Progenitor cell of endocrine pancreas (in vitro differentiated cells): ENCODE data around the gene CHN1. TPM values are rescaled to one million over a fixed set of nuclear protein-coding genes. Genes with fewer than 3 reads are reported as not detected.

Experiments used
- DNase-seq: peaks from one replicate; pipeline ENCODE4 v3.0.0; 2021; ENCODE audit warnings: low spot score; ENCODE audit not compliant: unreplicated experiment
- H3K27ac Mint-ChIP-seq: 2 replicates; pipeline ENCODE4 v1.8.0; 2021; ENCODE audit warnings: mild to moderate bottlenecking, moderate library complexity, mixed read lengths
- H3K27me3 Mint-ChIP-seq: 2 replicates; pipeline ENCODE4 v1.8.0; 2021; ENCODE audit warnings: mixed read lengths
- H3K36me3 Mint-ChIP-seq: 2 replicates; pipeline ENCODE4 v1.8.0; 2022; ENCODE audit warnings: mixed read lengths; ENCODE audit not compliant: insufficient read depth
- H3K4me1 Mint-ChIP-seq: 2 replicates; pipeline ENCODE4 v1.8.0; 2021; ENCODE audit warnings: low read depth, mixed read lengths
- H3K4me3 Mint-ChIP-seq: 2 replicates; pipeline ENCODE4 v1.8.0; 2021; ENCODE audit warnings: low read depth, mild to moderate bottlenecking, moderate library complexity, mixed read lengths
- H3K9me3 Mint-ChIP-seq: 2 replicates; pipeline ENCODE4 v1.8.0; 2021; ENCODE audit warnings: low read depth, mixed read lengths
- CTCF ChIP-seq: fragments of 200-600 bp; sonication (generic); IDR thresholded peaks from one replicate; pipeline ENCODE4 v1.5.0; 2021; ENCODE audit warnings: antibody characterized with exemption, mild to moderate bottlenecking; ENCODE audit not compliant: unreplicated experiment
- total RNA-seq: library from RNA; stranded (reverse); gene quantifications from 2 replicates; pipeline ENCODE4 v1.2.1, GENCODE V29; 2021

CHN1 gene
- total RNA-seq, 1 donor from 2014 or later = 50.3 TPM

GRCh38 chr2:175011505-175011904 lies 6.3 kb upstream of the CHN1 start:
- Mint-ChIP-seq H3K4me1 (no peaks in the 10 kb centered on the region), H3K9me3 (no peaks in the 10 kb centered on the region), H3K4me3 (no peak overlapping the region), H3K36me3 (no peaks in the 10 kb centered on the region), H3K27ac (no peak overlapping the region), H3K27me3 (peaks cover 10% of the 10 kb centered on the region)
- no peak for TF ChIP-seq CTCF
- DNase-seq = no peak

DNA sequence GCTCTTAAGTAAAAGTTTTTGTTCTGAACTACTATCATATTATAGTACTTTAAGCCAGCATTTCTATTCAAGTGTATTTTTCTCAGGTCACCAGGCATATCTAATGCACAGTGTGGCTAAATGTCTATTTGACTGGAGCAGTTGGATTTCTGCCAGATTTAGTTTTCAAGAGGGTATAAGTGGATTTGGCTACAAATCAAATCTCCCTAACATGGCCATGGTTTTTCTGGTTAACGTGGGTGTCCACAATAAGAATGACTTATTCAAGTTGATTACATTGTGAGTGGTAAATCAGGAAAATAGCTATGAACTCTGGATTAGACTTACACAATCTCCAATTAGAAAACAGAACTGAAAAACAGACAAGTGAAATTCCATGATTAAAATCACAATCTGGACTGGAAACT lies 5.7 kb upstream of the CHN1 start:
- H3K36me3 Mint-ChIP-seq = no peaks in the 10 kb centered on the region
- peaks cover 3% of the 10 kb centered on the region for H3K4me1 Mint-ChIP-seq
- H3K4me3 Mint-ChIP-seq = no peak overlapping the region
- DNase-seq = no peak
- H3K27ac Mint-ChIP-seq = no peak overlapping the region
- peaks cover 10% of the 10 kb centered on the region for H3K27me3 Mint-ChIP-seq
- no peak for TF ChIP-seq CTCF
- no peaks in the 10 kb centered on the region for H3K9me3 Mint-ChIP-seq

DNA sequence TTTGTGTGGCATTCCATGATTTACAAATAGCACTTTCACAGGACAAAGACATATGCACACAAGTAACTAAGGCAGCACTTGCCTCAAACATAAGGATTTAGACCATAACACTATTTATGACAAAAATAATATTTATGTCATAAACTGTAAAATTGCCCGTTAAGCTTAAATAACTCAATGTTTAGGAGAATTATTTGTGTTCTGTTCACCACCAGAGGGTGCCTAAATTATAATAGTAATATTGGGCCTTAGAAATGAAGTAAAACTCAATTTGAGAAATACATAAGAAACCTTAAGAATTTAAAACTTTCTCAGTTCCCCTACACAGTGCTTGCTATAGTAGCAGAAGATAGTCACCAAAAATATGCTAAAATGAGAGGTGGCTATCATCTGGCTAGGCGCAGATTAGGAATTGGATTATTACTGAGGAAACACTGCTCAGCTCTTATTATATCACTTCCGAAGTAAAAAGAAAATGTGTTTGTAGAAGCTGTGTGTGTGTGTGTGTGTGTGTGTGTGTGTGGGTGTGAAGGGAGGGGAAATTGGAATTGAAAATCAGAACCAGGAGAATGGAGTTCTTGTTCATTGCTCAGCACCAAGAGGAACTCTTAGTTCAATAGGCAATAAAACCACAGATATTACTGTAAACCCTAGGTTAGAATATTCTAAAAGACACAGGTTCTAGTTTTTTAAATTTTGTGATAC lies 4.9 kb upstream of the CHN1 start:
- Mint-ChIP-seq H3K4me1 (peaks cover 5% of the 10 kb centered on the region), H3K36me3 (no peaks in the 10 kb centered on the region), H3K27ac (no peak overlapping the region), H3K4me3 (no peak overlapping the region), H3K27me3 (peaks cover 10% of the 10 kb centered on the region), H3K9me3 (no peaks in the 10 kb centered on the region)
- no peak for DNase-seq
- no peak for TF ChIP-seq CTCF

- no peaks in the 10 kb centered on the region for H3K36me3 Mint-ChIP-seq
- H3K27ac Mint-ChIP-seq = no peak overlapping the region
- no peak overlapping the region for H3K4me3 Mint-ChIP-seq
- peaks cover 8% of the 10 kb centered on the region for H3K4me1 Mint-ChIP-seq
- no peaks in the 10 kb centered on the region for H3K9me3 Mint-ChIP-seq
- DNase-seq = no peak
- peaks cover 10% of the 10 kb centered on the region for H3K27me3 Mint-ChIP-seq
- no peak for TF ChIP-seq CTCF
These were observed 3.8 kb upstream of the CHN1 start for GRCh38 chr2:175008801-175009495.

DNA sequence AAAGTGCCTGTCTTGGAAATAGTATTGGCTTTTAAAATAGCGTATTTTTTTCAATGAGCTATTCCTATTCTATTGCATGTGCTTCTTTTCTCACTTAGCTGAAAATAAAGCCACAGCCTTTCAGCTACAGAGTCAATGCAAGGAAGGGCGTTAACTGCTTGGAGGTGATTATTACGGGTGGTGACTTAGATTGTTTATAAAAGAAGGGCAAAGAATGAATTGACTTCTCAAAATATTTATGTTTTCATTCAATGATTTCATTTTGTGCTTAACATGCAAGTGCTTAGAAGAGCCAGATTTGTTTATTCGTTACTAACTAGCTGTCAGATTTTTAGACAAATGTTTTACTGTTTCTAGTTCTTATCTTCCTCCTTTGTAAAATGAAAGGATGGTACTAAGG lies 2.8 kb upstream of the CHN1 start:
- Mint-ChIP-seq H3K9me3 (no peaks in the 10 kb centered on the region), H3K27ac (no peak overlapping the region)
- no peak for TF ChIP-seq CTCF

More for the DNA sequence above, 2.8 kb upstream of the CHN1 start:
- no peak for DNase-seq
- no peak overlapping the region for H3K4me3 Mint-ChIP-seq
- peaks cover 15% of the 10 kb centered on the region for H3K4me1 Mint-ChIP-seq
- H3K36me3 Mint-ChIP-seq = no peaks in the 10 kb centered on the region
- peaks cover 10% of the 10 kb centered on the region for H3K27me3 Mint-ChIP-seq
